HG03175 (cell line): ENCODE results near the gene EHMT1.

Experiments
- ATAC-seq: cut with Tn5 transposase; IDR thresholded peaks from one replicate; pipeline ENCODE4 v1.9.1; 2021; ENCODE audit warnings: mild to moderate bottlenecking, moderate library complexity; ENCODE audit not compliant: unreplicated experiment

EHMT1 gene

GRCh38 chr9:137643921-137644320 is 25.1 kb downstream of the EHMT1 start:
- ATAC-seq: no peak

GRCh38 chr9:137645211-137645610 is 26.4 kb downstream of the EHMT1 start:
- ATAC-seq: no peak

- ATAC-seq: no peak
These were observed 27.5 kb downstream of the EHMT1 start for GRCh38 chr9:137646341-137646740.

DNA sequence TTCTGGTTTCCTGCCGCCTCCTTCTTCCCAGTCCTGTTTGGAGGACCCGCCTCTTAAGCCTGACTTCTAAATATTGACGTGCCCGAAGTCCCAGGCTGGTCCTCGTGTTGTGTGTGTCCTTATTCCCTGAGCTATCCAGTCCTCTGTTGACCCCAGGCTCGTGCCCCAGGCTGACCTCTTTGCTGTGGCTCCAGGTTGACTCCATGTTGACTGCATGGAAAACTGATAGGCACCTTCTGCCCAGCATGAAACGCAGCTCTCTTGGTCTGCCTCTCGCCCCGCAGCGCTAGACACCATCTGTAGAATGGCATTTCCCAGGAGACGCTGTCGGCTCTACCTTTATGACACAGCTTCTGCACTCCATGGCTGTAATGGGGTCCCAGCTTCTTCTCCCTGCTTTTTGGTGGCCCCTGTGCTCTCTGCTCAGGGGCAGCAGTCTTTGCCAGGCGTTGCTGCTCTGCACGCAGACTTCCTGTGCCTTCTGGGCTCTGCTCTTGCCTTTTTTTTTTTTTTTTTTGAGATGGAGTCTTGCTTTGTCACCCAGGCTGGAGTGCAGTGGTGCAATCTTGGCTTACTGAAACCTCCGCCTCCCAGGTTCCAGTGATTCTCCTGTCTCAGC is 28.4 kb downstream of the EHMT1 start:
- ATAC-seq: no peak

- no peak for ATAC-seq
These were observed 29.6 kb downstream of the EHMT1 start for GRCh38 chr9:137648396-137648795.

GRCh38 chr9:137649553-137649952 is 30.7 kb downstream of the EHMT1 start:
- ATAC-seq: no peak

GRCh38 chr9:137650259-137650658 is 31.5 kb downstream of the EHMT1 start:
- no peak for ATAC-seq

DNA sequence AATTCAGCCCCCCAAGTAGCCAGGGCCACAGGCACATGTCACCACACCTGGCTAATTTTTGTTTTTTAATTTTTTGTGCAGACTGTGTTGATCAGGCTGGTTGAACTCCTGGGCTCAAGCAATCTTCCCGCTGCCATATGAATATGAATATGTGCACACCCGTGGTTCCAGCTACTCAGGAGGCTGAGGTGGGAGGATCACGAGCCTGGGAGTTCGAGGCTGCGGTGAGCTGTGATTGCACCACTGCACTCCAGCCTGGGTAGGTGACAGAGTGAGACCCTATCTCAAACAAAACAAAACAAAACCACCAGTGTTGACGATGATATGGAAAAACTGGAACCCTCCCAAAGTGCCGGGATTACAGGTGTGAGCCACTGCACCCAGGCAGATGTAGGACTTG is 32.0 kb downstream of the EHMT1 start:
- ATAC-seq: no peak

DNA sequence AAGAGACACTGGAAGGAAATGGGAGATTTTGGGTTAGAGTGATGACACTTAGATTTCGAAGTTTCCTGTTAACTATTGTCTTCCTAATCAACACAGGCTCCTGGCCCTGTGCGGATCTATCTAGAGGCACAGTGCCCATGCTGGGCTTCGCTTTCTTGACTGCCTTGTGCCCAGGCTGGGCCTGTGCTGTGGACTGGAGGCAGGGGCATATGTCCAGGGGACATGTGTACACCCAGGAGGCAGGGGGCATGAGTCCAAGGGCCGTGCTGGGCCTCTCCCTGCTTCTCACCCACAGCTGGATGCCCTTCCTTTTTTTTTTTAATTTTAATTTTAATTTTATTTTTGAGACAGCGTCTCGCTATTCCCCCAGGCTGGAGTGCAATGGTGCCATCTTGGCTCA is 37.6 kb downstream of the EHMT1 start:
- ATAC-seq: no peak

- ATAC-seq: no peak
These were observed 38.8 kb downstream of the EHMT1 start for GRCh38 chr9:137657606-137658005.

DNA sequence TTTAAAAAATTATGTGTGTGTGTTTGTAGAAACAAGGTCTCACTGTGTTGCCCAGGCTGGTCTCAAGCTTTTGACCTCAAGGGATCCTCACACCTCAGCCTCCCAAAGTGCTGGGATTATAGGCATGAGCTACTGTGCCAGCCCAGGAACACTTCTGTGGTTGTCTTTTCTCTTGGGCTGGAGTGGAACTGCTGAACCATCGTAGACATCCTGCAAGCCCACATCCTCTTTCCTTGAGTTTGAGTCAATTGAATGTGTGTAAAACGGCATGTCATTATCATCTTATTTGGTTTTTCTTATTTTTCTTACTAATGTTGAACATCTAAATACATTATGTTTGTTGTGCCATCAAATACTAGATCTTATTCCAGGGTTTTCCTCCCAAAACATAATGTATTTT is 40.0 kb downstream of the EHMT1 start:
- ATAC-seq: no peak

DNA sequence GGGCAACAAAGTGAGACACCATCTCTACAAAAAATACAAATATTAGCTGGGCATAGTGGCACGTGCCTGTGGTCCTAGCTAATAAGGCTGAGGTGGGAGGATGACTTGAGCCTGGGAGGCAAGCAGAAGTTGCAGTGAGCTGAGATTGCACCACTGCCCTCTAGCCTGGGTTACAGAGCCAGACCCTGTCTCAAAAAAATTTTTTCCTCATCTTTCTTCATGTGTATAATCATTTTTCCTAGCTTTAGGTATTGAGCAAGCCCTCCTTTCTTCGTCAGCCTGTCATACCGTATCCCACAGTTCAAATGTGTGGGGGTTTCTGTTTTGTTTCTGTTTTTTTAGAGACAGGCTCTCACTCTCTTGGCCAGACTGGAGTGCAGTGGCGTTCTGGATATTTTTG is 41.3 kb downstream of the EHMT1 start:
- no peak for ATAC-seq

DNA sequence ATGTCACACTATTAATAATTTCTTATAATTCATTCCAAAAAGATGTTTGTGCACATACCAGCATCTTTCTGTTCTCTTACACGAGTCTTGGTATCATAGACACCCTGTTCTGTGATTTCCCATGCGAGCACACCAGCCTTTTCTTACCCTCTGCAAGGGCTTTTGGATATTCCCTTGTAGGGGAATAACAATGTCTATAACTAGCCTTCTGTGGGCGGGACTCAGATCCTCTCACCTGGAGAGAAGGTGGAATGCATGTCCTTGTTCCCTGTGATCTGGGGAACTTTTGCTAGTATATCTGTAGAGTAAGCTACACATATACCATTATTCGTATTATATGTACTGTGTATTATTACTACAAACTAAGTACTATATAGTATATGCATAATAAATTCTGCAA is 44.8 kb downstream of the EHMT1 start:
- ATAC-seq: no peak

DNA sequence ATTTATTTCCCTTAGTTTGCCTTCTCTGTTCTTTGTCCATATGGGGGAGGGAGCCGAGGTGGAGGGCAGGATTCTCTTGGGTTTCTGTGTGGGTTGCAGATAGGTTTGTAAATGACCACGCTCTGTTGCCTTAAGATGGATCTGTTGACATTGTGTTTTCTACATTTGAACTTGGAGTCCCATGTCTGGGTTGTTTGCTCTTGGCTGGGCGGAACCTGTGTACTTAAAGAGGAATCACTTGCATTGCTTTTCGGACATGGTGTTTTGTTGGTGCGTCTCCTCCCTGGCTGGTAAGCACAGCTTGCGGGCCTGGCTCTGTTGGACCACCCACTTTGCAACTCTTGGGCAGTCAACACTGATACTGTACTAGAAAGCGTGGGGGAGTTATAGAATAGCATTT is 45.9 kb downstream of the EHMT1 start:
- ATAC-seq: no peak

GRCh38 chr9:137665226-137665625 is 46.4 kb downstream of the EHMT1 start:
- no peak for ATAC-seq

DNA sequence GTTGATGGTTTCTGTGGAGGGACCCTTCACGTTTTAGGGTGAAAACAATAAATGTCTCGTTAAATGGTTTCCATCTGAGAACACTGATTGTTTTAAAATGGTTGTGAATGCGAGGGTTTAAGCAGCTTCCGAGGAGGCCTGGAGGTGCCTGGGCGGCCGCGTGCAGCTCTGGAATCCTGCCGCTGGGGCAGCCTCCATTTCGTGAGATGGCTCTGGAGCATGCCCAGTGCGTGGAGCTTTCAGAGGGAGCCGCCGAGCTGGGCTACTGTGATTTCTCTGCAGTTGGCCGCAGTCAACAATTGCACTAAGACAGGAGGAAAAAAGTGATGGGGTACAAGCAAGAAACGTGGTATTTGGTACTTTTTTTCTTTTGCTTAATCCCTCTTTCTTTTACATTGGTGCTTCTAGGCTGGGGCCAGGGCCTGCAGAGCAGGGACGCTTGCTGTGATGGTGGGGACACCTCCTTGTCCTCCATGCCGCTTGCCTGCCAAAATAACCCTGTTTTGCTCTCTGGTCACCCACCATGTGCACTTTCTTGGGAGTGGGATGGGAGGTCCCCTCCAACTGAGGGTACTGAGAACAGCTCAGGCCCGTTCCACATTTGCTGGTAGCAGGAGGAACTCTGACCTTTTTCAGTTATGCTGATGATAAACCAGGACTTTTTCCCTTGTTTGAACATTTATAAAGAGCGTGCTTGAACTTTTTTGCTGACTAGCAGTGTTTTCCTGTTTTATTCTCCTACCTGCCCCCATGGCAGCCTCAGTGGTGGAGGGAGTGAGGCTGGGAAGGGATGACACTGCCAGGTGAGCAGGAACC is 47.1 kb downstream of the EHMT1 start:
- no peak for ATAC-seq

GRCh38 chr9:137666513-137666822 is 47.7 kb downstream of the EHMT1 start:
- no peak for ATAC-seq

DNA sequence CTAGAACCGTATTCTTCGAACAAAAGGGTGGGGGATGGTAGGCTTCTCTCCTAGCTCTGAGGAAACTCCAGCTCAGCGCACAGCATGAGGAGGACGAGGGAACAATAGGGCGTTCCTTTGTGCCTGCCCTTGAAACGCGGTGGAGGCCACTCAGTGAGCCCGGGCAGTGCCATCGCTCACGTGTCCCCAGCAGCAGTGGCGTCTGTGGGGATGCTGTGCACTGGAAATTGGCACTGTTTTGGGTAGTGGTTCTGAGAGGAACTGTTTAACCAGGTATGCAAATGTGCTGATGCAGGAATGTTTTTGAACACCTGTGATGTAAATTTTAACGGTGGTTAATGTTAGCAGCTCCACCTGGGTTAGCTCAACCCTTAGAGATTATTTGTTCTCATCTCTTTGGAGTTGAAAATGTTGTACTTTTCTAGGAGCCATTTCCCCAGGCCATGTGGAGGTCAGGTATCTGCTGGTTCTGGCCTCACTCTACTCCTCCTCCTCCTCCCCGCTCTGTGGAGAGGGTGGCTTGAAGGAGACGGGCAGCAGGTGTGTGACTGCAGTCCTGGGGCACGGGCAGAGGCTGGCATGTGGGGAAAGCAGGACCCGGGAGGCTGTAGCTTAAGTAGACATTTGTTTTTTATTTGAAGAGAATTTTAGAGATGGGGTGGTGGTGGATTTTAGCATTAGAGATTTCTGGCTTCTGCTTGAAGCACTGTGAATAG is 48.3 kb downstream of the EHMT1 start:
- ATAC-seq: no peak

GRCh38 chr9:137668203-137668602 is 49.4 kb downstream of the EHMT1 start:
- ATAC-seq: no peak

DNA sequence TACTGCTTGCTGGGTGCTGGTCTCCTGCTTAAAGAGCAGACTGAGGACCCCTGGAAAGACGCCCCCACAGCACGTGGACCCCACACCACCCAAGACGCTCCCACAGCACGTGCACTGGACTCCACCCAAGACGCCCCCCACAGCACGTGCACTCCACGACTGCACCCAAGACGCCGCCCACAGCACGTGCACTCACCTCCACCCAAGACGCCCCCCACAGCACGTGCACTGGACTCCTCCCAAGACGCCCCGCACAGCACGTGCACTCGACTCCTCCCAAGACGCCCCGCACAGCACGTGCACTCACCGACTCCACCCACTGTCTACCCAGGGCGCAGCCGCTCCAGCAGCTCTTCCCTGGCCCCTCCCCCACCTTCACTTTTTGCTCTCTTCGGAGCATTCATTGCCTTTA is 50.5 kb downstream of the EHMT1 start:
- ATAC-seq: no peak

DNA sequence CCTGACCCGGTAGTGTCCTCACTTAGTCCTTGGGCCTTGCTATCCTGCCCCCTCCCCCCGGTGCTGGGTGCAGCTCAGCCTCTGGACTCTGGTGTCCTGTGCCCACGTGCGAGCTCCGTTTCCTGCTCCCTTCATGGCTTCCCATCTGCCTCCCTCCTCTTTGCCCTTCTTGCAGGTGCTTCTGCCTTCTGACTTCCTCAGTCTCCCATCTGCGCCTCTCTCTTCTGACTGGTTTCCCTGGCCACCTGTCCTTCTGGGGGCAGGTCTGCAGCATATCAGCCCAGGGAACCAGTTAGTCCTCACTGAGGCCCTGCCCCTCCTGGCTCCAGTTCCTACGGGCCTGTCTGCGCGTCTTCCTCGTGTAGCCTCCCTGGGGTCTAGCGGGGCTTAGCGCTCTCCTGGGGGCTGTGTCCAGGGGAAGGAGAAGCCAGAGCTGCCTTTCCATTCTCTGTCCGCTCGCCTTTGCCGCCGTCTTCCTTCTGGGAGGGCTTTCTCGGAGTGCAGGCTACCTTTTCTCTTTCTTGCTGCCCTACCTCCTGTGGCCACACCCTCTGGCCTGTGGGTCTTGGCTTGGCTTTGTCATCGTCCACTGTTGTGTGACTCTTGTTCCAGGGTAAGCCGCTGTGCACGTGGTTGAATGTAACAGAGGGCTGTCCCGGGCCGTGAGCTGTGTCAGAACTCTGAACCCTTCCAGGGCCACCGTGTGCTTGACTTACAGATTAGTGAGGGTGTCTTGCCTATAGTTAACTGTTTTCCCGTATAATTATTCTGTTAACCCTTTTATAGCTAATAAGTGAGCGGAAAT is 51.8 kb downstream of the EHMT1 start:
- ATAC-seq: no peak
